A549 (cell line): Measurements from ENCODE around the gene WEE2. TPM values are rescaled to one million over a fixed set of nuclear protein-coding genes. Genes with fewer than 3 reads are reported as not detected.

ENCODE experiments used
- ATAC-seq, 2 experiments: fragments of 200-7000 bp in 1 of 2; fragments of >200 bp in 1 of 2; cut with Nextera tagmentation in 1 of 2; cut with Tn5 transposase in 1 of 2; 3 replicates each; pipeline versions ENCODE4 v1.8.0 to v1.9.1; 2018 to 2020; ENCODE audit warnings: mild to moderate bottlenecking in 1 of 2, moderate library complexity in 1 of 2
- CTCF ChIA-PET: fragments of 300-600 bp; sonication (Branson Sonifier 250); formaldehyde crosslinking; extraction: SDS; loops from one replicate; lab custom pipeline; 2021; ENCODE audit warnings: antibody characterized with exemption, inconsistent platforms; lab: Yijun Ruan, JAX
- POLR2A ChIA-PET: fragments of 350-600 bp; formaldehyde crosslinking; extraction: SDS; loops from one replicate; lab custom pipeline; 2021; ENCODE audit warnings: antibody characterized with exemption, inconsistent platforms; lab: Yijun Ruan, JAX
- DNase-seq, 2 experiments: peaks; one replicate each; pipeline versions ENCODE4 v3.0.0 to v3.0.0-alpha.2; 2011 to 2016; ENCODE audit warnings: low read depth in 1 of 2, low spot score in 1 of 2
- FAIRE-seq: peaks from 2 replicates; lab custom pipeline; 2011; peaks lifted over from hg19 to GRCh38; lab: Jason Lieb, UNC
- H3K27ac ChIP-seq, 2 experiments: fragments of >200 bp; sonication (Bioruptor Twin); formaldehyde crosslinking; 3 replicates each; pipeline ENCODE4 v1.5.1; 2016 to 2017
- H3K4me1 ChIP-seq: fragments of >200 bp; sonication (Bioruptor Twin); formaldehyde crosslinking; 3 replicates; pipeline ENCODE4 v1.6.1; 2016
- H3K4me2 ChIP-seq: fragments of >200 bp; sonication (Bioruptor Twin); formaldehyde crosslinking; 3 replicates; pipeline ENCODE4 v1.6.1; 2016
- H3K4me3 ChIP-seq: fragments of >200 bp; sonication (Bioruptor Twin); formaldehyde crosslinking; 3 replicates; pipeline ENCODE4 v1.5.1; 2016
- H3K9me3 ChIP-seq: fragments of >200 bp; sonication (Bioruptor Twin); formaldehyde crosslinking; 3 replicates; pipeline ENCODE4 v1.6.1; 2016
- CBX2 ChIP-seq: fragments of 200-600 bp; sonication (generic); IDR thresholded peaks from 2 replicates; pipeline ENCODE4 v1.6.1; 2016; ENCODE audit warnings: low read depth, mild to moderate bottlenecking, borderline replicate concordance
- CHD4 ChIP-seq: fragments of 200-600 bp; sonication (generic); IDR thresholded peaks from 2 replicates; pipeline ENCODE4 v1.6.1; 2016; ENCODE audit warnings: antibody characterized with exemption, mild to moderate bottlenecking, borderline replicate concordance
- EHF ChIP-seq: fragments of 250-450 bp; sonication (Bioruptor Pico); IDR thresholded peaks from 2 replicates; pipeline ENCODE4 v1.5.0; 2020; ENCODE audit warnings: mild to moderate bottlenecking
- ESRRA ChIP-seq: fragments of 150-350 bp; IDR thresholded peaks from 2 replicates; pipeline ENCODE4 v1.6.1; 2014; ENCODE audit warnings: mild to moderate bottlenecking, low read length, borderline replicate concordance
- FOSL2 ChIP-seq, 2 experiments: fragments of 450-650 bp in 1 of 2; fragments of >200 bp in 1 of 2; sonication (Bioruptor Twin) in 1 of 2; formaldehyde crosslinking; IDR thresholded peaks; 2 replicates each; pipeline versions ENCODE4 v1.5.0 to v1.6.1; 2016 to 2020; ENCODE audit warnings: mild to moderate bottlenecking in 1 of 2, moderate library complexity in 1 of 2
- FOXS1 ChIP-seq: fragments of 250-450 bp; sonication (Bioruptor Pico); IDR thresholded peaks from 2 replicates; pipeline ENCODE4 v1.5.0; 2020; ENCODE audit warnings: mild to moderate bottlenecking, moderate library complexity
- HDAC2 ChIP-seq: fragments of 200-600 bp; sonication (generic); IDR thresholded peaks from 2 replicates; pipeline ENCODE4 v1.6.1; 2016
- HOXA7 ChIP-seq: fragments of 250-450 bp; sonication (Bioruptor Pico); IDR thresholded peaks from 2 replicates; pipeline ENCODE4 v1.5.0; 2020; ENCODE audit warnings: mild to moderate bottlenecking, moderate library complexity
- JUN ChIP-seq, 2 experiments: fragments of >200 bp; sonication (Bioruptor Twin); formaldehyde crosslinking; IDR thresholded peaks; 2 replicates in 1 of 2; 3 replicates in 1 of 2; pipeline ENCODE4 v1.6.1; 2016 to 2017
- MAZ ChIP-seq: fragments of 150-350 bp; IDR thresholded peaks from 2 replicates; pipeline ENCODE4 v1.6.1; 2014; ENCODE audit warnings: antibody characterized with exemption, low read depth, low read length, borderline replicate concordance
- NR3C1 ChIP-seq: fragments of >200 bp; sonication (Bioruptor Twin); formaldehyde crosslinking; IDR thresholded peaks from 3 replicates; pipeline ENCODE4 v1.6.1; 2017
- POLR2AphosphoS2 ChIP-seq: conservative IDR thresholded peaks from 2 replicates; pipeline ENCODE4 v1.6.1; 2012; ENCODE audit warnings: low read length, improper control_type of control experiment, inconsistent platforms
- SREBF2 ChIP-seq: fragments of 450-650 bp; IDR thresholded peaks from 2 replicates; pipeline ENCODE4 v1.6.1; 2014; ENCODE audit warnings: mild to moderate bottlenecking, moderate library complexity
- ZFP36 ChIP-seq: fragments of 450-650 bp; IDR thresholded peaks from 2 replicates; pipeline ENCODE4 v1.6.1; 2014; ENCODE audit warnings: borderline replicate concordance; ENCODE audit not compliant: partially characterized antibody
- ZNF302 ChIP-seq: fragments of 250-450 bp; sonication (Bioruptor Pico); IDR thresholded peaks from 2 replicates; pipeline ENCODE4 v1.9.0; 2021; ENCODE audit warnings: inconsistent platforms, mild to moderate bottlenecking, moderate library complexity
- ZSCAN20 ChIP-seq: fragments of 250-450 bp; sonication (Bioruptor Pico); IDR thresholded peaks from 2 replicates; pipeline ENCODE4 v1.8.0; 2022; ENCODE audit warnings: mild to moderate bottlenecking, moderate library complexity
- WGBS: methylation state at CpG from one replicate; pipeline ENCODE4 v1.1.6; 2017; ENCODE audit errors: missing lambda C conversion rate; 5-methylcytosine and 5-hydroxymethylcytosine counted together
- polyA plus RNA-seq, 4 experiments: library from polyadenylated mRNA; depleted of rRNA in 3 of 4; stranded (reverse); fragments of >200 nt; fragmentation: RNase III in 1 of 4; extraction: RNeasy Plus Mini Kit Qiagen cat#74134 plus additional on column Dnase treatment in 1 of 4; gene quantifications; 2 replicates in 3 of 4; 3 replicates in 1 of 4; pipeline ENCODE4 v1.2.3, GENCODE V29; 2011 to 2017
- TF ChIP-seq, protein P1 (sequence below): IDR thresholded peaks from 2 replicates; pipeline ENCODE4 v1.6.1; 2012
- TF ChIP-seq, protein P2 (sequence below): fragments of >200 bp; sonication (Bioruptor Twin); formaldehyde crosslinking; IDR thresholded peaks from 3 replicates; pipeline ENCODE4 v1.6.1; 2016
- TF ChIP-seq, protein P3 (sequence below): fragments of 200-600 bp; sonication (generic); IDR thresholded peaks from 2 replicates; pipeline ENCODE4 v1.6.1; 2016; ENCODE audit warnings: antibody characterized with exemption, mild to moderate bottlenecking, moderate library complexity
- TF ChIP-seq, protein P4 (sequence below): IDR thresholded peaks from 2 replicates; pipeline ENCODE4 v1.6.1; 2012
- TF ChIP-seq, protein P5 (sequence below): fragments of 250-450 bp; sonication (Bioruptor Pico); IDR thresholded peaks from 2 replicates; pipeline ENCODE4 v1.5.0; 2021; ENCODE audit warnings: mild to moderate bottlenecking, moderate library complexity, borderline replicate concordance
- TF ChIP-seq, protein P6 (sequence below): fragments of 450-650 bp; IDR thresholded peaks from 2 replicates; pipeline ENCODE4 v1.6.1; 2014; ENCODE audit warnings: antibody characterized with exemption

Gene WEE2
- polyA plus RNA-seq, 2 of the 4 experiments (the other 2 are of a cell fraction), result not detected

DNA sequence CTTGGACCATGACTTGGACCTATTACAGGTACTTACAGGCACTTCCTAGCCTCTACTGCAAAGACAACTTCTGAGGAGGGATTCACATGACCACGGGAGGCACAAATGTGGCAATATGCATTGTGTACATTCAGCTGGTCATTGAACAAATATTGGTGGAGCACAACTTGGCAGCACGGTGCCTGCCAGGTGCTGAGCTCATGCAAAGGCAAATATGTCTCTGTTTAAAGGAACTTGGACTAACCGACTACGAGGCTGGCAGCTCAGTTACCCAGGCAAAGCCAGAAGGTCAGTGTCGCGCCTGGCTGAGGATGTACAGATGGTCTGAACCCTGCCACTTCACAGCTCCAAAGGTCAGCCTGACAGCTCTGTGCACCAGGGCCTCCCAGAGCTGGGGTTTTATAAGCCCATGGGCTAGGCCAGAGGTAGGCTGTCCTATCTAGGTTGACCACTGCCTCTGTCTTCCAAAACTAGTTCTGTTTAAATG is 12.3 kb upstream of the WEE2 start (continued):
- TF ChIP-seq JUN (IDR thresholded peaks at IDR 0.05) (0 out of 5 replicates have a peak, but pooled peaks of 1 of the 2 experiments have one; percentile 39), POLR2AphosphoS2 (no peak), SREBF2 (no peak), CBX2 (no peak), ZSCAN20 (CRISPR knock-in tag) (no peak), HDAC2 (no peak)

DNA sequence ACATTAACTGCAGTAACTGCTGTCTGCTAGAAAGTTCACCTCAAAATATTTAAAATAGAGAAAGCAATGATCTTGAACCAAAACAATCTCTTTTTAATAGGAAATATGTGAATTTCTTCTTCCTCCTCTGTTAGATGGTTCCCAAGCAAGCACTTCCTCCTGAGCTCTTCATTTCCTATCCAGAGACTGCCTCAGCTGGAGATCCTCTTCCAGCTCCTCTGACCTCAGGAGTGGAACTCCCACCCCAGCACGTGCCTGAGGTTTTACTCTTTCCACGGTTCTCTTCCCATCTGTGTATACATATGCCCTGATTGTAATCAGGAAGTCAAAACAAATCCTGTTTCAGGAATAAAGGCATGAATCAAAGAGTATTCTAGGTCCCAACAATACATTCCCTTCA is 11.8 kb upstream of the WEE2 start:
- ChIA-PET CTCF (interaction anchor here (1.2 to 2.3 kb wide), 4 partner anchors 41 to 46 kb away, joined by 4 to 16 read pairs (median 6); partner anchors contain the start of gene SSBP1), POLR2A (interaction anchor here (2.1 kb wide), 1 partner anchor 42 kb away, joined by 11 read pairs; the partner anchor contains the start of gene SSBP1)
- DNase-seq, result no peak
- peaks cover 63% of the 10 kb centered on the region for H3K4me1 ChIP-seq
- no peaks in the 10 kb centered on the region for H3K9me3 ChIP-seq
- TF ChIP-seq, protein P1, sequence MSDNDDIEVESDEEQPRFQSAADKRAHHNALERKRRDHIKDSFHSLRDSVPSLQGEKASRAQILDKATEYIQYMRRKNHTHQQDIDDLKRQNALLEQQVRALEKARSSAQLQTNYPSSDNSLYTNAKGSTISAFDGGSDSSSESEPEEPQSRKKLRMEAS, result no peak
- no peak for TF ChIP-seq ZFP36
- TF ChIP-seq, protein P2, sequence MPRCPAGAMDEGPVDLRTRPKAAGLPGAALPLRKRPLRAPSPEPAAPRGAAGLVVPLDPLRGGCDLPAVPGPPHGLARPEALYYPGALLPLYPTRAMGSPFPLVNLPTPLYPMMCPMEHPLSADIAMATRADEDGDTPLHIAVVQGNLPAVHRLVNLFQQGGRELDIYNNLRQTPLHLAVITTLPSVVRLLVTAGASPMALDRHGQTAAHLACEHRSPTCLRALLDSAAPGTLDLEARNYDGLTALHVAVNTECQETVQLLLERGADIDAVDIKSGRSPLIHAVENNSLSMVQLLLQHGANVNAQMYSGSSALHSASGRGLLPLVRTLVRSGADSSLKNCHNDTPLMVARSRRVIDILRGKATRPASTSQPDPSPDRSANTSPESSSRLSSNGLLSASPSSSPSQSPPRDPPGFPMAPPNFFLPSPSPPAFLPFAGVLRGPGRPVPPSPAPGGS, result no peak
- no peak for TF ChIP-seq ESRRA
- no peak for TF ChIP-seq MAZ
- no peak for TF ChIP-seq ZNF302 (CRISPR knock-in tag)
- TF ChIP-seq, protein P3, sequence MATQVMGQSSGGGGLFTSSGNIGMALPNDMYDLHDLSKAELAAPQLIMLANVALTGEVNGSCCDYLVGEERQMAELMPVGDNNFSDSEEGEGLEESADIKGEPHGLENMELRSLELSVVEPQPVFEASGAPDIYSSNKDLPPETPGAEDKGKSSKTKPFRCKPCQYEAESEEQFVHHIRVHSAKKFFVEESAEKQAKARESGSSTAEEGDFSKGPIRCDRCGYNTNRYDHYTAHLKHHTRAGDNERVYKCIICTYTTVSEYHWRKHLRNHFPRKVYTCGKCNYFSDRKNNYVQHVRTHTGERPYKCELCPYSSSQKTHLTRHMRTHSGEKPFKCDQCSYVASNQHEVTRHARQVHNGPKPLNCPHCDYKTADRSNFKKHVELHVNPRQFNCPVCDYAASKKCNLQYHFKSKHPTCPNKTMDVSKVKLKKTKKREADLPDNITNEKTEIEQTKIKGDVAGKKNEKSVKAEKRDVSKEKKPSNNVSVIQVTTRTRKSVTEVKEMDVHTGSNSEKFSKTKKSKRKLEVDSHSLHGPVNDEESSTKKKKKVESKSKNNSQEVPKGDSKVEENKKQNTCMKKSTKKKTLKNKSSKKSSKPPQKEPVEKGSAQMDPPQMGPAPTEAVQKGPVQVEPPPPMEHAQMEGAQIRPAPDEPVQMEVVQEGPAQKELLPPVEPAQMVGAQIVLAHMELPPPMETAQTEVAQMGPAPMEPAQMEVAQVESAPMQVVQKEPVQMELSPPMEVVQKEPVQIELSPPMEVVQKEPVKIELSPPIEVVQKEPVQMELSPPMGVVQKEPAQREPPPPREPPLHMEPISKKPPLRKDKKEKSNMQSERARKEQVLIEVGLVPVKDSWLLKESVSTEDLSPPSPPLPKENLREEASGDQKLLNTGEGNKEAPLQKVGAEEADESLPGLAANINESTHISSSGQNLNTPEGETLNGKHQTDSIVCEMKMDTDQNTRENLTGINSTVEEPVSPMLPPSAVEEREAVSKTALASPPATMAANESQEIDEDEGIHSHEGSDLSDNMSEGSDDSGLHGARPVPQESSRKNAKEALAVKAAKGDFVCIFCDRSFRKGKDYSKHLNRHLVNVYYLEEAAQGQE, result no peak
- no peak for TF ChIP-seq FOSL2 (IDR thresholded peaks at IDR 0.05)
- no peak for TF ChIP-seq FOSL2 (CRISPR knock-in tag; IDR thresholded peaks at IDR 0.05)
- no peak for TF ChIP-seq CHD4
- no peak for TF ChIP-seq FOXS1 (CRISPR knock-in tag)
- no peak for TF ChIP-seq EHF
- TF ChIP-seq, protein P4, sequence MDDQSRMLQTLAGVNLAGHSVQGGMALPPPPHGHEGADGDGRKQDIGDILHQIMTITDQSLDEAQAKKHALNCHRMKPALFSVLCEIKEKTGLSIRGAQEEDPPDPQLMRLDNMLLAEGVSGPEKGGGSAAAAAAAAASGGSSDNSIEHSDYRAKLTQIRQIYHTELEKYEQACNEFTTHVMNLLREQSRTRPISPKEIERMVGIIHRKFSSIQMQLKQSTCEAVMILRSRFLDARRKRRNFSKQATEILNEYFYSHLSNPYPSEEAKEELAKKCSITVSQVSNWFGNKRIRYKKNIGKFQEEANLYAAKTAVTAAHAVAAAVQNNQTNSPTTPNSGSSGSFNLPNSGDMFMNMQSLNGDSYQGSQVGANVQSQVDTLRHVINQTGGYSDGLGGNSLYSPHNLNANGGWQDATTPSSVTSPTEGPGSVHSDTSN, result no peak
- TF ChIP-seq JUN (IDR thresholded peaks at IDR 0.05), result no peak
- TF ChIP-seq, protein P5, sequence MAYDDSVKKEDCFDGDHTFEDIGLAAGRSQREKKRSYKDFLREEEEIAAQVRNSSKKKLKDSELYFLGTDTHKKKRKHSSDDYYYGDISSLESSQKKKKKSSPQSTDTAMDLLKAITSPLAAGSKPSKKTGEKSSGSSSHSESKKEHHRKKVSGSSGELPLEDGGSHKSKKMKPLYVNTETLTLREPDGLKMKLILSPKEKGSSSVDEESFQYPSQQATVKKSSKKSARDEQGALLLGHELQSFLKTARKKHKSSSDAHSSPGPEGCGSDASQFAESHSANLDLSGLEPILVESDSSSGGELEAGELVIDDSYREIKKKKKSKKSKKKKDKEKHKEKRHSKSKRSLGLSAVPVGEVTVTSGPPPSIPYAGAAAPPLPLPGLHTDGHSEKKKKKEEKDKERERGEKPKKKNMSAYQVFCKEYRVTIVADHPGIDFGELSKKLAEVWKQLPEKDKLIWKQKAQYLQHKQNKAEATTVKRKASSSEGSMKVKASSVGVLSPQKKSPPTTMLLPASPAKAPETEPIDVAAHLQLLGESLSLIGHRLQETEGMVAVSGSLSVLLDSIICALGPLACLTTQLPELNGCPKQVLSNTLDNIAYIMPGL (CRISPR knock-in tag), result no peak
- TF ChIP-seq, protein P6, sequence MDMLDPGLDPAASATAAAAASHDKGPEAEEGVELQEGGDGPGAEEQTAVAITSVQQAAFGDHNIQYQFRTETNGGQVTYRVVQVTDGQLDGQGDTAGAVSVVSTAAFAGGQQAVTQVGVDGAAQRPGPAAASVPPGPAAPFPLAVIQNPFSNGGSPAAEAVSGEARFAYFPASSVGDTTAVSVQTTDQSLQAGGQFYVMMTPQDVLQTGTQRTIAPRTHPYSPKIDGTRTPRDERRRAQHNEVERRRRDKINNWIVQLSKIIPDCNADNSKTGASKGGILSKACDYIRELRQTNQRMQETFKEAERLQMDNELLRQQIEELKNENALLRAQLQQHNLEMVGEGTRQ, result no peak
- TF ChIP-seq POLR2AphosphoS2, result no peak
- no peak for TF ChIP-seq NR3C1
- TF ChIP-seq HOXA7 (CRISPR knock-in tag), result no peak
- no peak for FAIRE-seq
- 0 out of 3 replicates have a peak overlapping the region, but pooled peaks have one; percentile 2 for H3K4me3 ChIP-seq
- peak overlapping the region; percentile 62 for H3K4me2 ChIP-seq
- WGBS, result 31% methylated on average over 2 of the region's 2 CpGs
- ATAC-seq, result no peak
- H3K27ac ChIP-seq, result peak overlapping the region; percentile 58 to 71
